Keratinocyte (primary cell): ENCODE data around the gene OSBPL1A.

Experiments used
- EZH2 ChIP-seq: IDR thresholded peaks from one replicate; pipeline ENCODE4 v1.6.1; 2012; ENCODE audit warnings: inconsistent platforms, mild to moderate bottlenecking, low read length, moderate library complexity
- TF ChIP-seq, protein P1 (sequence below), 3 experiments: IDR thresholded peaks in 1 of 3; conservative IDR thresholded peaks in 1 of 3; optimal IDR thresholded peaks in 1 of 3; 2 replicates in 2 of 3; 3 replicates in 1 of 3; pipeline versions ENCODE3 to v1.5.1; 2011; ENCODE audit warnings: low read length in 3 of 3, mild to moderate bottlenecking in 3 of 3, moderate library complexity in 2 of 3, control low read depth in 1 of 3, inconsistent platforms in 1 of 3; ENCODE audit not compliant: insufficient read depth in 2 of 3; ENCODE audit errors: extremely low read depth in 1 of 3

DNA sequence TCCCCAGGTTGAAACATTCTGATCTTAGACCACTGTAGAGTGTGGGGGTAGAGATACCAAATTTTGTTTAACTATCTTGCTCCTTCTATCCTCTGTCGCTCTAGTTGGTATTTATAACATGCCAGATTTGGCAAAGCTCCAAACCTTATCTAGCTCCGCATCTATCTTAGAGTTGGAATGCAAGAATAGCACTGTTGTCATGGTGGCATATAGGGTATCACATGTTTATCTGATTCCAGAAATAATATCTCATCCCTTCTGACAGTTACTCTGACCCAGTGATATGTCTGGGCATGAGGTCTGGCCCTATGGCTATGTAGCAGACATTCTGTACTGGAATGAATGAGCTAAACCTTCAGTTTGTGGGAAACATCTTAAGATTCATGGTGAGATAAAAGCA, 207.0 kb downstream of the OSBPL1A start:
- TF ChIP-seq EZH2 = no peak
- TF ChIP-seq, protein P1, sequence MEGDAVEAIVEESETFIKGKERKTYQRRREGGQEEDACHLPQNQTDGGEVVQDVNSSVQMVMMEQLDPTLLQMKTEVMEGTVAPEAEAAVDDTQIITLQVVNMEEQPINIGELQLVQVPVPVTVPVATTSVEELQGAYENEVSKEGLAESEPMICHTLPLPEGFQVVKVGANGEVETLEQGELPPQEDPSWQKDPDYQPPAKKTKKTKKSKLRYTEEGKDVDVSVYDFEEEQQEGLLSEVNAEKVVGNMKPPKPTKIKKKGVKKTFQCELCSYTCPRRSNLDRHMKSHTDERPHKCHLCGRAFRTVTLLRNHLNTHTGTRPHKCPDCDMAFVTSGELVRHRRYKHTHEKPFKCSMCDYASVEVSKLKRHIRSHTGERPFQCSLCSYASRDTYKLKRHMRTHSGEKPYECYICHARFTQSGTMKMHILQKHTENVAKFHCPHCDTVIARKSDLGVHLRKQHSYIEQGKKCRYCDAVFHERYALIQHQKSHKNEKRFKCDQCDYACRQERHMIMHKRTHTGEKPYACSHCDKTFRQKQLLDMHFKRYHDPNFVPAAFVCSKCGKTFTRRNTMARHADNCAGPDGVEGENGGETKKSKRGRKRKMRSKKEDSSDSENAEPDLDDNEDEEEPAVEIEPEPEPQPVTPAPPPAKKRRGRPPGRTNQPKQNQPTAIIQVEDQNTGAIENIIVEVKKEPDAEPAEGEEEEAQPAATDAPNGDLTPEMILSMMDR (optimal IDR thresholded peaks at IDR 0.05 in 1 of 3, IDR thresholded peaks at IDR 0.05 in 1 of 3, conservative IDR thresholded peaks at IDR 0.05 in 1 of 3; ENCODE audit: extremely low read depth in 1 of 3, insufficient read depth in 2 of 3, low read length in 3 of 3) = no peak
